Measurements from ENCODE around the gene GPAT2. TPM values are rescaled to one million over a fixed set of nuclear protein-coding genes. Genes with fewer than 3 reads are reported as not detected.
"Not testable (repeated sequence)": the region's sequence is repeated elsewhere in the genome, so short reads cannot be mapped to it uniquely, and the experiment has no call there.

Gene GPAT2
- polyA plus RNA-seq, 3 donors = 0.44 to 1.6 (median 0.94) TPM

GRCh38 chr2:96053385-96053784 is 18.7 kb upstream of the GPAT2 start:
- H3K4me1 Mint-ChIP-seq; H3K79me2 ChIP-seq (ENCODE audit: insufficient read depth, low read length); intact Hi-C loops (cut with micrococcal nuclease); H3K36me3 Mint-ChIP-seq; H3K9me3 ChIP-seq (replicated peaks in 1 of 2; ENCODE audit: control insufficient read depth in 1 of 2, insufficient read depth in 1 of 2, low read length in 2 of 2); H3K4me3 Mint-ChIP-seq; H3K36me3 ChIP-seq (replicated peaks in 1 of 2; ENCODE audit: control insufficient read depth in 1 of 2, insufficient read depth in 2 of 2, low read length in 2 of 2); H3K4me2 ChIP-seq (replicated peaks; ENCODE audit: extremely low read depth, low read length, poor library complexity, severe bottlenecking); H4K20me1 ChIP-seq (ENCODE audit: insufficient read depth, low read length); H3K4me1 ChIP-seq (ENCODE audit: control insufficient read depth in 1 of 2, insufficient read depth in 2 of 2, low read length in 2 of 2); DNase-seq; H3K27me3 ChIP-seq (ENCODE audit: control insufficient read depth in 2 of 2, insufficient read depth in 2 of 2, low read length in 2 of 2); H3K27ac Mint-ChIP-seq; H2AFZ ChIP-seq (ENCODE audit: insufficient read depth, low read depth, low read length, poor library complexity, severe bottlenecking); H3K9me3 Mint-ChIP-seq; H3K27me3 Mint-ChIP-seq (ENCODE audit: low read depth in 3 of 3); H3K9ac ChIP-seq (ENCODE audit: insufficient read depth, low read length, poor library complexity, severe bottlenecking); H3K27ac ChIP-seq (ENCODE audit: low read depth in 1 of 2, low read length in 2 of 2); H3K4me3 ChIP-seq (replicated peaks in 1 of 3; ENCODE audit: low read depth in 2 of 3, low read length in 3 of 3): not testable (repeated sequence)
- no CpG with 5 or more reads among the region's 7 CpGs for WGBS (ENCODE audit: insufficient coverage)

- H3K27ac ChIP-seq (ENCODE audit: low read depth in 1 of 2, low read length in 2 of 2); H3K4me1 ChIP-seq (ENCODE audit: control insufficient read depth in 1 of 2, insufficient read depth in 2 of 2, low read length in 2 of 2); H3K9ac ChIP-seq (ENCODE audit: insufficient read depth, low read length, poor library complexity, severe bottlenecking); DNase-seq; H2AFZ ChIP-seq (ENCODE audit: insufficient read depth, low read depth, low read length, poor library complexity, severe bottlenecking); H3K79me2 ChIP-seq (ENCODE audit: insufficient read depth, low read length); H3K27me3 ChIP-seq (ENCODE audit: control insufficient read depth in 2 of 2, insufficient read depth in 2 of 2, low read length in 2 of 2); H3K9me3 ChIP-seq (replicated peaks in 1 of 2; ENCODE audit: control insufficient read depth in 1 of 2, insufficient read depth in 1 of 2, low read length in 2 of 2); intact Hi-C loops (cut with micrococcal nuclease); H3K36me3 Mint-ChIP-seq; H3K27me3 Mint-ChIP-seq (ENCODE audit: low read depth in 3 of 3); H3K9me3 Mint-ChIP-seq; H3K4me3 Mint-ChIP-seq; H3K36me3 ChIP-seq (replicated peaks in 1 of 2; ENCODE audit: control insufficient read depth in 1 of 2, insufficient read depth in 2 of 2, low read length in 2 of 2); H3K4me1 Mint-ChIP-seq; H3K4me2 ChIP-seq (replicated peaks; ENCODE audit: extremely low read depth, low read length, poor library complexity, severe bottlenecking); H4K20me1 ChIP-seq (ENCODE audit: insufficient read depth, low read length); H3K27ac Mint-ChIP-seq; H3K4me3 ChIP-seq (replicated peaks in 1 of 3; ENCODE audit: low read depth in 2 of 3, low read length in 3 of 3): not testable (repeated sequence)
- no CpG with 5 or more reads among the region's 3 CpGs for WGBS (ENCODE audit: insufficient coverage)
Measured at GRCh38 chr2:96052632-96053031, 17.9 kb upstream of the GPAT2 start.

DNA sequence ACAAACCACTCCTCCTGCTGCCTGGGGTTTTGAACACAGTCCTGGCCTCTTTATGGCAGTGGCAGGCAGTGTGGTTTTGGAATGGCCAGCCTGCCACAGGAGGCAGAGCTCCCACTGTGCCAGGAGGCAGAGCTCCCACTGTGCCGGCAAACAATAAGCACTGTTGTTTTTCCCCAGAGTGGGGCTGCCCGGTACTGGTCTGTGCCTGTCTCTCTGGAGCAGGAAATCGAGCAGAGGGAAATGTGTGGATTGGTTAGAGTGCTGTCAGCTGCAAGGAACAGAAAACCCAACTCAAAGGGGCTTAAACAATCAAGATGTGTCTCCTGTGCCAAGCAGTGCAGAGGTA is 15.2 kb upstream of the GPAT2 start:
- H3K27me3 Mint-ChIP-seq (ENCODE audit: low read depth in 3 of 3) = not testable (repeated sequence)

DNA sequence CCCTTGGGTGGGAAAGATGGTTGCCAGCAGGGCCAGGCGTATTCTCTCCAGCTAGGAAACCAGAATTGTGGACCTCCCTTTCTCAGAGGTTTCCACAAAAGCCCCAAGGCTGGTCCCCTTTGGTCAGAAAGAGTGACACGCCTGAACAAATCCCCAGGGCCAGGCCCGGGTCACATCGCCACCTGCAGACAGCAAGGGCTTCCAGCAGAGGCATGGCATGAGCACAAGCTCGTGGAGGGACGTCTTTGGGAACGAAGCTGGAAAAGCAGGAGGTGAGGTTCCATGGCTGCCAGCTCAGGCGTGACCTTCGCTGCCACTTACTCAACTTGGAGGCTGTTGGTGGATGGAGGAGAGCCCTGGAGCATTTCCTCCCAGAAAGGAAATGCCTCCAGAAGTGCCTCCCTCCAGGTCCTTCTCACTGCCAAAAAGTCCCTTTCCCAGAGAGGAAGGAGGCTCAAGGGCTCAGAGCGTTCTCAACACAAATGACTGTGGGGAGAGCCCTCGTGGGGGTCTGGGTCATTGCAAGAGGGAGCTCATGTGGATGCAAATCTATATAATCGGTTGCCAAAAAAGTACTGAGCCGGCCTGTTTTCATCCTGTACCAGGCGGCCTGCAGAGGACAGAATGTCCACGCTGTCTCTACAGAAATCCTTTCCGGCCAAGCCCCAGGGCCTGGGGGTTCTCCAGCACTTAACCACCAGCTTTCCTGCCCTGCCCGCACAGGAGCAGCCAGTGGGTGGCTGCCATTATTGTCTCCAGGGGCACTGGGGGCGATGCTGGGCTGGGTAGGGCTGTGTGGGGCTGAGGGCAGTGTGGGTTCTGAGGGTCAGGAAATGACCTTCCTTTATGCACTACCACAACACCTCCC is 14.6 kb upstream of the GPAT2 start:
- H3K27me3 ChIP-seq (ENCODE audit: control insufficient read depth in 2 of 2, insufficient read depth in 2 of 2, low read length in 2 of 2); H3K4me2 ChIP-seq (replicated peaks; ENCODE audit: extremely low read depth, low read length, poor library complexity, severe bottlenecking); H3K27ac ChIP-seq (ENCODE audit: low read depth in 1 of 2, low read length in 2 of 2); H3K9ac ChIP-seq (ENCODE audit: insufficient read depth, low read length, poor library complexity, severe bottlenecking); H3K4me1 ChIP-seq (ENCODE audit: control insufficient read depth in 1 of 2, insufficient read depth in 2 of 2, low read length in 2 of 2); H3K36me3 ChIP-seq (replicated peaks in 1 of 2; ENCODE audit: control insufficient read depth in 1 of 2, insufficient read depth in 2 of 2, low read length in 2 of 2); H3K36me3 Mint-ChIP-seq; H3K27ac Mint-ChIP-seq; H3K4me3 Mint-ChIP-seq; intact Hi-C loops (cut with micrococcal nuclease); DNase-seq; H4K20me1 ChIP-seq (ENCODE audit: insufficient read depth, low read length); H3K4me3 ChIP-seq (replicated peaks in 1 of 3; ENCODE audit: low read depth in 2 of 3, low read length in 3 of 3); H3K27me3 Mint-ChIP-seq (ENCODE audit: low read depth in 3 of 3); H3K4me1 Mint-ChIP-seq; H3K9me3 Mint-ChIP-seq; H3K9me3 ChIP-seq (replicated peaks in 1 of 2; ENCODE audit: control insufficient read depth in 1 of 2, insufficient read depth in 1 of 2, low read length in 2 of 2); H3K79me2 ChIP-seq (ENCODE audit: insufficient read depth, low read length); H2AFZ ChIP-seq (ENCODE audit: insufficient read depth, low read depth, low read length, poor library complexity, severe bottlenecking): not testable (repeated sequence)
- no CpG with 5 or more reads among the region's 18 CpGs for WGBS (ENCODE audit: insufficient coverage)

More for the DNA sequence above, 15.2 kb upstream of the GPAT2 start:
- DNase-seq; H2AFZ ChIP-seq (ENCODE audit: insufficient read depth, low read depth, low read length, poor library complexity, severe bottlenecking); H3K9ac ChIP-seq (ENCODE audit: insufficient read depth, low read length, poor library complexity, severe bottlenecking); H3K27ac Mint-ChIP-seq; H3K36me3 Mint-ChIP-seq; H3K27me3 ChIP-seq (ENCODE audit: control insufficient read depth in 2 of 2, insufficient read depth in 2 of 2, low read length in 2 of 2); H3K4me1 Mint-ChIP-seq; H3K4me2 ChIP-seq (replicated peaks; ENCODE audit: extremely low read depth, low read length, poor library complexity, severe bottlenecking); H3K4me3 ChIP-seq (replicated peaks in 1 of 3; ENCODE audit: low read depth in 2 of 3, low read length in 3 of 3); H4K20me1 ChIP-seq (ENCODE audit: insufficient read depth, low read length); H3K9me3 Mint-ChIP-seq; H3K9me3 ChIP-seq (replicated peaks in 1 of 2; ENCODE audit: control insufficient read depth in 1 of 2, insufficient read depth in 1 of 2, low read length in 2 of 2); intact Hi-C loops (cut with micrococcal nuclease); H3K4me1 ChIP-seq (ENCODE audit: control insufficient read depth in 1 of 2, insufficient read depth in 2 of 2, low read length in 2 of 2); H3K4me3 Mint-ChIP-seq; H3K79me2 ChIP-seq (ENCODE audit: insufficient read depth, low read length); H3K36me3 ChIP-seq (replicated peaks in 1 of 2; ENCODE audit: control insufficient read depth in 1 of 2, insufficient read depth in 2 of 2, low read length in 2 of 2); H3K27ac ChIP-seq (ENCODE audit: low read depth in 1 of 2, low read length in 2 of 2): not testable (repeated sequence)
- no CpG with 5 or more reads among the region's 3 CpGs for WGBS (ENCODE audit: insufficient coverage)
